Calu3 (cell line): ENCODE results near the gene DCAF6. TPM values are rescaled to one million over a fixed set of nuclear protein-coding genes. Genes with fewer than 3 reads are reported as not detected.
"Not testable (repeated sequence)": the region's sequence is repeated elsewhere in the genome, so short reads cannot be mapped to it uniquely, and the experiment has no call there.

Source experiments
- Bru-seq: library from RNA; stranded (reverse); fragments of 400-500 nt; gene quantifications from one replicate; lab custom pipeline; 2021; lab: Mats Ljungman, UMichigan
- BruChase-seq, 2 experiments: library from RNA; stranded (reverse); fragments of 400-500 nt; gene quantifications; one replicate each; lab custom pipeline; 2021; lab: Mats Ljungman, UMichigan
- BruUV-seq: library from RNA; stranded (reverse); fragments of 400-500 nt; replicated peaks from 2 replicates; lab custom pipeline; 2021; lab: Mats Ljungman, UMichigan
- CTCF ChIA-PET: fragments of 300-600 bp; sonication (Branson Sonifier 250); formaldehyde crosslinking; loops from one replicate; lab custom pipeline; 2022; ENCODE audit warnings: antibody characterized with exemption; lab: Charles Lee
- DNase-seq: peaks from one replicate; pipeline ENCODE4 v3.0.0; 2022
- H3K27ac Mint-ChIP-seq: one replicate; pipeline ENCODE4 v1.8.0; 2022; ENCODE audit warnings: mixed read lengths; ENCODE audit not compliant: unreplicated experiment
- H3K27me3 Mint-ChIP-seq: one replicate; pipeline ENCODE4 v1.8.0; 2022; ENCODE audit warnings: mixed read lengths; ENCODE audit not compliant: unreplicated experiment
- H3K36me3 Mint-ChIP-seq: one replicate; pipeline ENCODE4 v1.8.0; 2022; ENCODE audit warnings: mild to moderate bottlenecking, moderate library complexity, mixed read lengths; ENCODE audit not compliant: insufficient read depth, unreplicated experiment
- H3K4me1 Mint-ChIP-seq: one replicate; pipeline ENCODE4 v1.8.0; 2022; ENCODE audit warnings: mild to moderate bottlenecking, low read depth, mixed read lengths; ENCODE audit not compliant: unreplicated experiment
- H3K4me3 Mint-ChIP-seq: one replicate; pipeline ENCODE4 v1.8.0; 2022; ENCODE audit warnings: mild to moderate bottlenecking, low read depth, moderate library complexity, mixed read lengths; ENCODE audit not compliant: unreplicated experiment
- H3K9me3 Mint-ChIP-seq: one replicate; pipeline ENCODE4 v1.8.0; 2022; ENCODE audit warnings: low read depth, mixed read lengths; ENCODE audit not compliant: unreplicated experiment
- intact Hi-C: fragments of 100-400 bp; cut with micrococcal nuclease; formaldehyde crosslinking; loops from one replicate; pipeline ENCODE4 v1.10.0; 2022; ENCODE audit not compliant: unreplicated experiment
- long read RNA-seq: library from polyadenylated mRNA; stranded (forward); transcript quantifications from one replicate; pipeline ENCODE4 v2.0.0, GENCODE V29; 2022
- total RNA-seq: library from RNA; stranded (reverse); gene quantifications from 2 replicates; pipeline ENCODE4 v1.2.3, GENCODE V29; 2022
- TF ChIP-seq, protein P1 (sequence below): fragments of 200-600 bp; IDR thresholded peaks from one replicate; pipeline ENCODE4 v1.8.0; 2022; ENCODE audit warnings: antibody characterized with exemption; ENCODE audit not compliant: unreplicated experiment

The DCAF6 gene, protein sequence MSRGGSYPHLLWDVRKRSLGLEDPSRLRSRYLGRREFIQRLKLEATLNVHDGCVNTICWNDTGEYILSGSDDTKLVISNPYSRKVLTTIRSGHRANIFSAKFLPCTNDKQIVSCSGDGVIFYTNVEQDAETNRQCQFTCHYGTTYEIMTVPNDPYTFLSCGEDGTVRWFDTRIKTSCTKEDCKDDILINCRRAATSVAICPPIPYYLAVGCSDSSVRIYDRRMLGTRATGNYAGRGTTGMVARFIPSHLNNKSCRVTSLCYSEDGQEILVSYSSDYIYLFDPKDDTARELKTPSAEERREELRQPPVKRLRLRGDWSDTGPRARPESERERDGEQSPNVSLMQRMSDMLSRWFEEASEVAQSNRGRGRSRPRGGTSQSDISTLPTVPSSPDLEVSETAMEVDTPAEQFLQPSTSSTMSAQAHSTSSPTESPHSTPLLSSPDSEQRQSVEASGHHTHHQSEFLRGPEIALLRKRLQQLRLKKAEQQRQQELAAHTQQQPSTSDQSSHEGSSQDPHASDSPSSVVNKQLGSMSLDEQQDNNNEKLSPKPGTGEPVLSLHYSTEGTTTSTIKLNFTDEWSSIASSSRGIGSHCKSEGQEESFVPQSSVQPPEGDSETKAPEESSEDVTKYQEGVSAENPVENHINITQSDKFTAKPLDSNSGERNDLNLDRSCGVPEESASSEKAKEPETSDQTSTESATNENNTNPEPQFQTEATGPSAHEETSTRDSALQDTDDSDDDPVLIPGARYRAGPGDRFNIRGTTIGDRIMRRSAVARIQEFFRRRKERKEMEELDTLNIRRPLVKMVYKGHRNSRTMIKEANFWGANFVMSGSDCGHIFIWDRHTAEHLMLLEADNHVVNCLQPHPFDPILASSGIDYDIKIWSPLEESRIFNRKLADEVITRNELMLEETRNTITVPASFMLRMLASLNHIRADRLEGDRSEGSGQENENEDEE
- total RNA-seq (64.0 and 69.1 TPM in 2 replicates), Bru-seq, nascent RNA (percentile 92 among the genes with signal in this experiment), BruChase-seq, experiment 1, labeled RNA remaining after a 6-hour chase (percentile 79 among the genes with signal in this experiment), BruChase-seq, experiment 2, labeled RNA remaining after a 2-hour chase (percentile 85 among the genes with signal in this experiment)
- long read RNA-seq, transcript DCAF6-201 (19 exons, 3,186 nt) = major isoform, 62 of 117 reads
- long read RNA-seq, transcript DCAF6-203 (20 exons, 3,302 nt) = minor isoform, 13 of 117 reads
- long read RNA-seq, partial matches to known transcripts = 14 of 117 reads
- long read RNA-seq, other reads (novel, unspliced or antisense) = 27 of 117 reads

DNA sequence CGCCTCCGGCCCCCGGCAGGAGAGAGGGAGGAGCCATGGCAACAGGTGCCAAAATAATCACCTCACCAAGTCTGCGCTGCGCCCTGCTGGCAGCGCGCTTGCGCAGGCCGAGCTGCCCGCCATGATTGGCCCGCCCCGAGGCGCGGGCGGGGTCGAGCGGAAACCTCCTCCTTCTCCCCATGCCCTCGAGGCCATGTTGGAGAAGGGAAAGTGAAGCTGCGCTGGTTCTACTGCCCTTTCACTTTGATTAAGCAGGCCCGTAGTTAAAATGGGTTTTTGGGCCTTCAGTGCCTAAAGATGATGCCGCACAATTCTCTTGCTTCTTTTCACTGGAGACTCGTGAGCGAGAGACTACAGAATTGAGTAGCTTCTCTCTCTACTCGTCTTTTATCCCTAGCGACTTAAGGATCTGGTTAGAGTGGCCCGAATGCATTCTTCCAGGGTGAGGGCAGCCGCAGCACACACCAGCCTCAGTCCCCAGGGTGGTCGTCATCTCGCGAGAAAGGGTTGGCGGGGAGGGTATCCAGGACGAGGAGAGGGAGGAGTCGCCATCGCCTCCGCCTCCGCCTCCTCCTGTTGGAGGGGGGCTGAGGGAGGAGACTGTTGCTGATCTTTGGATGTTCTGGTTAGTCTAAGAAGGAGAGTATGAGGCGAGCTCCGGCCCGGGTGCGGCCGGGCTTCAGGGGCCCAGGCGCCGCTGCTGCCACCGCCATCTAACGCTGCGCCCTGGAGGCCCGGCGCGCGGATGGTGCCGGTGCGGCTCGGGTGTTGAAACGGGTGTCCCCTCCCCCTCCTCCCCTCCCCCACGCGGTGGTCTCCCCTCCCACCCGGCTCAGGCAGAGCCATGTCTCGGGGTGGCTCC is at the start of gene DCAF6:
DCAF6 (plus strand) TSS at position 616 of the 862 bp plus-strand sequence; CDS start at position 845, 229 bp downstream.
- CTCF ChIA-PET = interaction anchor here (0.5 to 2.8 kb wide), 6 partner anchors 9 to 221 kb away, joined by 3 to 14 read pairs (median 4); no protein-coding TSS in a partner anchor
- H3K27ac Mint-ChIP-seq = peak within 1 kb of the TSS; percentile 97
- TF ChIP-seq, protein P1, sequence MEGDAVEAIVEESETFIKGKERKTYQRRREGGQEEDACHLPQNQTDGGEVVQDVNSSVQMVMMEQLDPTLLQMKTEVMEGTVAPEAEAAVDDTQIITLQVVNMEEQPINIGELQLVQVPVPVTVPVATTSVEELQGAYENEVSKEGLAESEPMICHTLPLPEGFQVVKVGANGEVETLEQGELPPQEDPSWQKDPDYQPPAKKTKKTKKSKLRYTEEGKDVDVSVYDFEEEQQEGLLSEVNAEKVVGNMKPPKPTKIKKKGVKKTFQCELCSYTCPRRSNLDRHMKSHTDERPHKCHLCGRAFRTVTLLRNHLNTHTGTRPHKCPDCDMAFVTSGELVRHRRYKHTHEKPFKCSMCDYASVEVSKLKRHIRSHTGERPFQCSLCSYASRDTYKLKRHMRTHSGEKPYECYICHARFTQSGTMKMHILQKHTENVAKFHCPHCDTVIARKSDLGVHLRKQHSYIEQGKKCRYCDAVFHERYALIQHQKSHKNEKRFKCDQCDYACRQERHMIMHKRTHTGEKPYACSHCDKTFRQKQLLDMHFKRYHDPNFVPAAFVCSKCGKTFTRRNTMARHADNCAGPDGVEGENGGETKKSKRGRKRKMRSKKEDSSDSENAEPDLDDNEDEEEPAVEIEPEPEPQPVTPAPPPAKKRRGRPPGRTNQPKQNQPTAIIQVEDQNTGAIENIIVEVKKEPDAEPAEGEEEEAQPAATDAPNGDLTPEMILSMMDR = no peak
- H3K27me3 Mint-ChIP-seq = no peaks in the 10 kb centered on the region
- intact Hi-C loops = loop anchor here (5.0 kb wide), 1 partner anchor 214 kb away; the partner anchor contains the start of gene MPZL1
- peaks cover 50% of the 10 kb centered on the region for H3K36me3 Mint-ChIP-seq
- H3K4me3 Mint-ChIP-seq = peak within 1 kb of the TSS; percentile 91
- no TSS peak for BruUV-seq
- peaks cover 26% of the 10 kb centered on the region for H3K4me1 Mint-ChIP-seq
- DNase-seq = peak; percentile 98
- no peaks in the 10 kb centered on the region for H3K9me3 Mint-ChIP-seq

DNA sequence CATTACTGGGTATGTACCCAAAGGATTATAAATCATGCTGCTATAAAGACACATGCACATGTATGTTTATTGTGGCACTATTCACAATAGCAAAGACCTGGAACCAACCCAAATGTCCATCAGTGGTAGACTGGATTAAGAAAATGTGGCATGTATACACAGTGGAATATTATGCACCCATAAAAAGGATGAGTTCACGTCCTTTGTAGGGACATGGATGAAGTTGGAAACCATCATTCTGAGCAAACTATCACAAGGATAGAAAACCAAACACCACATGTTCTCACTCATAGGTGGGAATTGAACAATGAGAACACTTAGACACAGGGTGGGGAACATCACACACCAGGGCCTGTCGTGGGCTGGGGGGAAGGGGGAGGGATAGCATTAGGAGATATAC is 49.3 kb upstream of the DCAF6 start:
- H3K9me3 Mint-ChIP-seq, H3K27me3 Mint-ChIP-seq, BruUV-seq, H3K27ac Mint-ChIP-seq, intact Hi-C loops, DNase-seq, H3K4me3 Mint-ChIP-seq, H3K4me1 Mint-ChIP-seq, H3K36me3 Mint-ChIP-seq, CTCF ChIA-PET: not testable (repeated sequence)

DNA sequence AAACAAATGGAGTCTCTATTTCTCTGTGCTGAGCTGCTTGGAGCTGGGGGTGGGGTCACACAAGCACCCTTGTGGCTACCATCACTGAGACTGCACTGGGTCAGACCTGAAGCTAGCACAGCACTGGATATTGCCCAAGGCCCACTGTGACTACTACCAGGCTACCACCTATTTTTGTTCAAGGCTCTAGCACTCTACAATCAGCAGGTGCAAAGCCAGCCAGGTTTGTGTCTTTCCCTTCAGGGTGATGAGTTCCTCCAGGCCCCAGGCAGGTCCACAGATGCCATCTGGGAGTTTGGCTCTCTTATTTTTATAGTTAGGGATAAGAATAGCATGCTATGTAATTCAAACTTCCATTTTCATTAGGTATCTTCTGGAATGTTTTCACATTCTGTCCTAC is 46.1 kb upstream of the DCAF6 start:
- Mint-ChIP-seq H3K4me3 (no peak overlapping the region), H3K4me1 (no peaks in the 10 kb centered on the region), H3K27me3 (no peaks in the 10 kb centered on the region), H3K9me3 (no peaks in the 10 kb centered on the region), H3K27ac (no peak overlapping the region), H3K36me3 (no peaks in the 10 kb centered on the region)
- intact Hi-C loops = no loop called here
- DNase-seq = no peak
- CTCF ChIA-PET = no interaction called here
- no TSS peak for BruUV-seq
- TF ChIP-seq, protein P1 = no peak

GRCh38 chr1:167893798-167894197 is 42.7 kb upstream of the DCAF6 start:
- TF ChIP-seq, protein P1 = no peak
- intact Hi-C loops = no loop called here
- CTCF ChIA-PET = interaction anchor here (0.6 kb wide), 1 partner anchor 32 kb away, joined by 3 read pairs; no protein-coding TSS in a partner anchor
- H3K9me3 Mint-ChIP-seq = no peaks in the 10 kb centered on the region
- no peaks in the 10 kb centered on the region for H3K27me3 Mint-ChIP-seq
- H3K4me1 Mint-ChIP-seq = no peaks in the 10 kb centered on the region
- H3K36me3 Mint-ChIP-seq = no peaks in the 10 kb centered on the region
- no peak overlapping the region for H3K27ac Mint-ChIP-seq
- no peak for DNase-seq
- no peak overlapping the region for H3K4me3 Mint-ChIP-seq
- no TSS peak for BruUV-seq
